ENCODE results near the gene MARCHF6.

DNA sequence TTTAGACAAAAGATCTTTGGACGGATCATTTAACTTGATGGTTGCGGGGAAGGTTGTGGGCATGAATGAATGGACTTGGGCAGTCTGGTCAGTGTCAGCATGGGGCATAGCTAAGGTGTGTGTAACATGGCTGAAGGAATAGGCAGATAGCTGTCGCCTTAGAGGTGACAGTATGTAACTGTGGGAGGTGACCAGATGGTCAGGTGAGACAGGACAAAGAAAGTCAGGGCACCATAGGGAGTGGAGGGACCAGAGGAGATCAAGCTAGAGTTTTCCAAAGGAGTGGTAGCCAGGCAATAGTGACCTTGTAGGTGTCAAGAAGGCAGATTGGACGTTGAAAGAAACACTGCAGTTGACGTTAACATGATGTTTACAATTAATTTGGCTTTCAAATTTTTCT is 43.1 kb downstream of the MARCHF6 start:
- TF ChIP-seq, protein P1, sequence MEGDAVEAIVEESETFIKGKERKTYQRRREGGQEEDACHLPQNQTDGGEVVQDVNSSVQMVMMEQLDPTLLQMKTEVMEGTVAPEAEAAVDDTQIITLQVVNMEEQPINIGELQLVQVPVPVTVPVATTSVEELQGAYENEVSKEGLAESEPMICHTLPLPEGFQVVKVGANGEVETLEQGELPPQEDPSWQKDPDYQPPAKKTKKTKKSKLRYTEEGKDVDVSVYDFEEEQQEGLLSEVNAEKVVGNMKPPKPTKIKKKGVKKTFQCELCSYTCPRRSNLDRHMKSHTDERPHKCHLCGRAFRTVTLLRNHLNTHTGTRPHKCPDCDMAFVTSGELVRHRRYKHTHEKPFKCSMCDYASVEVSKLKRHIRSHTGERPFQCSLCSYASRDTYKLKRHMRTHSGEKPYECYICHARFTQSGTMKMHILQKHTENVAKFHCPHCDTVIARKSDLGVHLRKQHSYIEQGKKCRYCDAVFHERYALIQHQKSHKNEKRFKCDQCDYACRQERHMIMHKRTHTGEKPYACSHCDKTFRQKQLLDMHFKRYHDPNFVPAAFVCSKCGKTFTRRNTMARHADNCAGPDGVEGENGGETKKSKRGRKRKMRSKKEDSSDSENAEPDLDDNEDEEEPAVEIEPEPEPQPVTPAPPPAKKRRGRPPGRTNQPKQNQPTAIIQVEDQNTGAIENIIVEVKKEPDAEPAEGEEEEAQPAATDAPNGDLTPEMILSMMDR (IDR thresholded peaks at IDR 0.05): no peak
- TF ChIP-seq EP300 (IDR thresholded peaks at IDR 0.05; ENCODE audit: low read depth): no peak
- TF ChIP-seq POLR2AphosphoS5 (IDR thresholded peaks at IDR 0.05): no peak
- TF ChIP-seq POLR2A (IDR thresholded peaks at IDR 0.05): no peak

All from transverse colon (tissue), 4 donors.